Keratinocyte (primary cell): ENCODE measurements around the gene KANTR. TPM values are rescaled to one million over a fixed set of nuclear protein-coding genes. Genes with fewer than 3 reads are reported as not detected.

Experiments used
- DNase-seq: peaks from one replicate; pipeline ENCODE4 v3.0.0-alpha.2; 2011; ENCODE audit warnings: low read depth, missing footprints, low spot score
- FAIRE-seq: peaks from 2 replicates; lab custom pipeline; 2011; peaks lifted over from hg19 to GRCh38; lab: Jason Lieb, UNC
- H2AFZ ChIP-seq: 2 replicates; pipeline ENCODE4 v1.6.0; 2012; ENCODE audit warnings: low read length, control low read depth, inconsistent platforms; ENCODE audit not compliant: control insufficient read depth
- H3K27ac ChIP-seq: 2 replicates; pipeline ENCODE4 v1.5.1; 2011; ENCODE audit warnings: low read length; ENCODE audit not compliant: control insufficient read depth, insufficient read depth
- H3K27me3 ChIP-seq: 3 replicates; pipeline ENCODE4 v1.6.0; 2011; ENCODE audit warnings: low read length; ENCODE audit not compliant: control insufficient read depth, insufficient read depth; ENCODE audit errors: extremely low read depth
- H3K36me3 ChIP-seq, 2 experiments: 2 replicates in 1 of 2; 3 replicates in 1 of 2; pipeline ENCODE4 v1.5.1; 2011; ENCODE audit warnings: low read length in 2 of 2, mild to moderate bottlenecking in 1 of 2; ENCODE audit not compliant: control insufficient read depth in 2 of 2, insufficient read depth in 2 of 2; ENCODE audit errors: extremely low read depth in 1 of 2
- H3K4me1 ChIP-seq: 3 replicates; pipeline ENCODE4 v1.5.1; 2011; ENCODE audit warnings: low read length; ENCODE audit not compliant: control insufficient read depth, insufficient read depth; ENCODE audit errors: extremely low read depth
- H3K4me2 ChIP-seq: 3 replicates; pipeline ENCODE4 v1.6.0; 2011; ENCODE audit warnings: low read depth, low read length; ENCODE audit not compliant: control insufficient read depth, insufficient read depth; ENCODE audit errors: extremely low read depth
- H3K4me3 ChIP-seq, 3 experiments: fragments of 200-600 bp in 1 of 3; sonication (generic) in 1 of 3; 2 replicates in 2 of 3; 3 replicates in 1 of 3; pipeline ENCODE4 v1.5.1; 2011 to 2016; ENCODE audit warnings: low read length in 3 of 3, mild to moderate bottlenecking in 3 of 3, control low read depth in 2 of 3, inconsistent platforms in 1 of 3, low read depth in 1 of 3, mixed read lengths in 1 of 3, mixed run types in 1 of 3, moderate library complexity in 1 of 3; ENCODE audit not compliant: control insufficient read depth in 2 of 3, insufficient read depth in 2 of 3; ENCODE audit errors: extremely low read depth in 1 of 3
- H3K79me2 ChIP-seq: 2 replicates; pipeline ENCODE4 v1.6.0; 2012; ENCODE audit warnings: low read length; ENCODE audit not compliant: control insufficient read depth, insufficient read depth
- H3K9ac ChIP-seq: 3 replicates; pipeline ENCODE4 v1.6.0; 2011; ENCODE audit warnings: low read length; ENCODE audit not compliant: control insufficient read depth, insufficient read depth; ENCODE audit errors: extremely low read depth
- H3K9me1 ChIP-seq: 3 replicates; pipeline ENCODE4 v1.6.0; 2011; ENCODE audit warnings: low read length; ENCODE audit not compliant: control insufficient read depth, insufficient read depth; ENCODE audit errors: extremely low read depth
- H3K9me3 ChIP-seq: 2 replicates; pipeline ENCODE4 v1.5.1; 2012; ENCODE audit warnings: low read depth, low read length; ENCODE audit not compliant: control insufficient read depth
- H4K20me1 ChIP-seq: 3 replicates; pipeline ENCODE4 v1.6.0; 2011; ENCODE audit warnings: low read length; ENCODE audit not compliant: control insufficient read depth, insufficient read depth; ENCODE audit errors: extremely low read depth
- EZH2 ChIP-seq: IDR thresholded peaks from one replicate; pipeline ENCODE4 v1.6.1; 2012; ENCODE audit warnings: inconsistent platforms, mild to moderate bottlenecking, low read length, moderate library complexity
- dilution Hi-C: fragments of 300-500 bp; cut with MboI; formaldehyde crosslinking; loops from one replicate; pipeline ENCODE4 v1.7.0; 2020; ENCODE audit warnings: low sequenced_read_pairs; ENCODE audit not compliant: extremely low pct_ligation_motif_present
- polyA plus RNA-seq, 5 experiments: library from polyadenylated mRNA; depleted of rRNA in 3 of 5; stranded (reverse) in 3 of 5; stranded (forward) in 1 of 5; unstranded in 1 of 5; fragments of >200 nt; gene quantifications; 1 replicate in 1 of 5; 2 replicates in 3 of 5; 3 replicates in 1 of 5; pipeline versions ENCODE4 v1.2.1 to v1.2.3, GENCODE V29; 2011 to 2012; ENCODE audit warnings: missing spikeins in 2 of 5, low read depth in 1 of 5, low replicate concordance in 1 of 5
- TF ChIP-seq, protein P1 (sequence below), 3 experiments: IDR thresholded peaks in 1 of 3; conservative IDR thresholded peaks in 1 of 3; optimal IDR thresholded peaks in 1 of 3; 2 replicates in 2 of 3; 3 replicates in 1 of 3; pipeline versions ENCODE3 to v1.5.1; 2011; ENCODE audit warnings: low read length in 3 of 3, mild to moderate bottlenecking in 3 of 3, moderate library complexity in 2 of 3, control low read depth in 1 of 3, inconsistent platforms in 1 of 3; ENCODE audit not compliant: insufficient read depth in 2 of 3; ENCODE audit errors: extremely low read depth in 1 of 3

The KANTR gene
- polyA plus RNA-seq, 1 donor (not counting 4 experiments of a cell fraction or from before 2014, with no cell fraction given), result 3.8 TPM

DNA sequence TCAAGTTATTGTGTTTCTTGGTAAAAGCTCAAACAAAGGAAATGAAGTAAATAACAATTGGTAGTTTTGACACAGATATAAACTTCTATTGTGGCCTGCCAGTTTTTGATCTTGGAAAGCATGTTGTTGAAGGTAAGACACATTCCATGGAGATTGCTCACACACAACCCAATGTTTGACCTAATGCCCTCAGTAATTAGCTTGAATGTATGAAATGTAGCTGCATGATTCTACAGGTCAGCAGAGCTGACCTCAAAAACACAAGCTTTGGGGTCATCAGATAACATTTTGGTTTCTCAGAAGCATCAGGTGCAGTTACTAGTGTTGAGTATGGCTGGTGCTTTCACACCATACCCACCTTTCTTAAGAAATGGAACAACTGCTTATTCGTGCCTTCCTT lies 28.8 kb upstream of the KANTR start:
- TF ChIP-seq, protein P1, sequence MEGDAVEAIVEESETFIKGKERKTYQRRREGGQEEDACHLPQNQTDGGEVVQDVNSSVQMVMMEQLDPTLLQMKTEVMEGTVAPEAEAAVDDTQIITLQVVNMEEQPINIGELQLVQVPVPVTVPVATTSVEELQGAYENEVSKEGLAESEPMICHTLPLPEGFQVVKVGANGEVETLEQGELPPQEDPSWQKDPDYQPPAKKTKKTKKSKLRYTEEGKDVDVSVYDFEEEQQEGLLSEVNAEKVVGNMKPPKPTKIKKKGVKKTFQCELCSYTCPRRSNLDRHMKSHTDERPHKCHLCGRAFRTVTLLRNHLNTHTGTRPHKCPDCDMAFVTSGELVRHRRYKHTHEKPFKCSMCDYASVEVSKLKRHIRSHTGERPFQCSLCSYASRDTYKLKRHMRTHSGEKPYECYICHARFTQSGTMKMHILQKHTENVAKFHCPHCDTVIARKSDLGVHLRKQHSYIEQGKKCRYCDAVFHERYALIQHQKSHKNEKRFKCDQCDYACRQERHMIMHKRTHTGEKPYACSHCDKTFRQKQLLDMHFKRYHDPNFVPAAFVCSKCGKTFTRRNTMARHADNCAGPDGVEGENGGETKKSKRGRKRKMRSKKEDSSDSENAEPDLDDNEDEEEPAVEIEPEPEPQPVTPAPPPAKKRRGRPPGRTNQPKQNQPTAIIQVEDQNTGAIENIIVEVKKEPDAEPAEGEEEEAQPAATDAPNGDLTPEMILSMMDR (optimal IDR thresholded peaks at IDR 0.05 in 1 of 3, IDR thresholded peaks at IDR 0.05 in 1 of 3, conservative IDR thresholded peaks at IDR 0.05 in 1 of 3; ENCODE audit: extremely low read depth in 1 of 3, insufficient read depth in 2 of 3, low read length in 3 of 3), result no peak
- no peak for TF ChIP-seq EZH2
- no peaks in the 10 kb centered on the region for H3K79me2 ChIP-seq
- DNase-seq (no peak), FAIRE-seq (no peak)
- dilution Hi-C loops, result no loop called here
- H3K4me3 ChIP-seq, result no peak overlapping the region
- H3K36me3 ChIP-seq, result no peaks in the 10 kb centered on the region
- H3K9me1 ChIP-seq, result no peaks in the 10 kb centered on the region
- H3K9me3 ChIP-seq, result no peaks in the 10 kb centered on the region
- no peak overlapping the region for H3K9ac ChIP-seq
- no peak overlapping the region for H3K27ac ChIP-seq
- no peaks in the 10 kb centered on the region for H3K27me3 ChIP-seq
- H4K20me1 ChIP-seq, result no peaks in the 10 kb centered on the region
- H3K4me2 ChIP-seq, result no peak overlapping the region
- no peak overlapping the region for H2AFZ ChIP-seq
- no peaks in the 10 kb centered on the region for H3K4me1 ChIP-seq

DNA sequence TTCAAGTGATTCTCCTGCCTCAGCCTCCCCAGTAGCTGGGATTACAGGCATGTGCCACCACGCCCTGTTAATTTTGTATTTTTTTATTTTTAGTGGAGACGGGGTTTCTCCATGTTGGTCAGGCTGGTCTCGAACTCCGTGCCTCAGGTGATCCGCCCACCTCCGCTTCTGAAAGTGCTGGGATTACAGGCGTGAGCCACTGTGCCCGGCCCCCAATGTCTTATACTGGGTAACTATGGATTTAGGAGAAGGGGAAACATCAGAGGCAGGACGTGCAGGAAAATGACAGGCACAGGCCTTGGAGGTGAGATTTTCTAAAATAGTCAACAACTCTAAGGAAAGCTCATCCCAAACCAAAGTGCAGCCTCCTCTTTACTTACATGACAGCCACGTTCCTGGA lies 22.9 kb upstream of the KANTR start:
- FAIRE-seq (no peak), DNase-seq (no peak)
- H3K79me2 ChIP-seq, result no peaks in the 10 kb centered on the region
- no peak overlapping the region for H2AFZ ChIP-seq
- H3K27ac ChIP-seq, result no peak overlapping the region
- H4K20me1 ChIP-seq, result no peaks in the 10 kb centered on the region
- H3K27me3 ChIP-seq, result no peaks in the 10 kb centered on the region
- no peak overlapping the region for H3K4me2 ChIP-seq
- H3K4me3 ChIP-seq, result no peak overlapping the region
- no peak overlapping the region for H3K9ac ChIP-seq
- H3K9me3 ChIP-seq, result no peaks in the 10 kb centered on the region
- no peaks in the 10 kb centered on the region for H3K36me3 ChIP-seq
- TF ChIP-seq EZH2, result no peak
- TF ChIP-seq, protein P1 (optimal IDR thresholded peaks at IDR 0.05 in 1 of 3, IDR thresholded peaks at IDR 0.05 in 1 of 3, conservative IDR thresholded peaks at IDR 0.05 in 1 of 3; ENCODE audit: extremely low read depth in 1 of 3, insufficient read depth in 2 of 3, low read length in 3 of 3), result no peak
- dilution Hi-C loops, result no loop called here
- no peaks in the 10 kb centered on the region for H3K9me1 ChIP-seq
- no peaks in the 10 kb centered on the region for H3K4me1 ChIP-seq
